Measurements from ENCODE around the gene INPP5K.

DNA sequence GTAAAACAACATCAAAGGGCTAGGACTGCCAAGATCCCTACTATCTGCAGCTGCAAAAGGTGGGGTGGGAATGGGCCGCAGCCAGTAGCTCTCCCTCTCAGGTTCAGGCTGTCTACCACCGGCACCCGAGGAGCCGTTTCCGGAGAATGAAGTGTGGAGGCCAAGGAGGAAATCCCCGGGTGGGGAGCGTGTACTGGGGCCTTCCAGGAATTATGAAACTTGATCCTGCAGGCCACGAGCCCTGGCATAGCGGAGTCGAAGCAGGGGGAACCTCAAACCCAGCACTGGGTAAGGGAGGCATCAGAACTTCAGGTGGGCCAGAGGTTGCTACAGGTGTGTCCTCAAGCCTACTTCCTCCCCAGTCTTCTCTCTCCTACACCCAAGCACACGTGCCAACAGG lies 5.1 kb downstream of the INPP5K start:
- TF ChIP-seq EZH2 (IDR thresholded peaks at IDR 0.05; ENCODE audit: insufficient read depth, poor library complexity, severe bottlenecking) (no peak), EZH2phosphoT487 (IDR thresholded peaks at IDR 0.05; ENCODE audit: insufficient read depth, low read depth) (no peak)

Measured in GM23248 (cell line).